ENCODE data around the gene EMSY. TPM values are rescaled to one million over a fixed set of nuclear protein-coding genes. Genes with fewer than 3 reads are reported as not detected.

Gene EMSY
- total and polyA plus RNA-seq, 2 donors (not counting 1 experiment from before 2014, with no cell fraction given), result 27.4 to 59.7 TPM

GRCh38 chr11:76506833-76507232 is 62.0 kb downstream of the EMSY start:
- Histone ChIP-seq H3K4me3 (ENCODE audit: control extremely low read depth in 1 of 5, extremely low read depth in 1 of 5, insufficient read depth in 1 of 5, low read depth in 2 of 5, low read length in 4 of 5) (no peak overlapping the region), H3K4me2 (replicated peaks; ENCODE audit: low read depth, low read length, poor library complexity, severe bottlenecking) (no peak overlapping the region), H3K9ac (ENCODE audit: low read length) (no peak overlapping the region), H3K9me3 (ENCODE audit: control extremely low read depth in 1 of 3, control insufficient read depth in 2 of 3, insufficient read depth in 1 of 3, low read length in 2 of 3) (no peaks in the 10 kb centered on the region), H3K79me2 (ENCODE audit: control insufficient read depth, insufficient read depth, low read length) (no peaks in the 10 kb centered on the region), H4K20me1 (ENCODE audit: control insufficient read depth, insufficient read depth, low read length, poor library complexity, severe bottlenecking) (no peaks in the 10 kb centered on the region), H3K27me3 (replicated peaks in 1 of 4; ENCODE audit: control extremely low read depth in 1 of 4, control insufficient read depth in 3 of 4, insufficient read depth in 4 of 4, low read length in 3 of 4) (no peaks in the 10 kb centered on the region), H3K4me1 (ENCODE audit: control insufficient read depth in 2 of 2, insufficient read depth in 2 of 2, low read length in 2 of 2) (no peaks in the 10 kb centered on the region), H3K27ac (ENCODE audit: low read length in 2 of 2) (no peak overlapping the region), H3K36me3 (replicated peaks in 1 of 2; ENCODE audit: control extremely low read depth in 1 of 2, control insufficient read depth in 1 of 2, extremely low read depth in 1 of 2, insufficient read depth in 2 of 2, low read length in 1 of 2) (peaks cover 0 to 4% of the 10 kb centered on the region in 2 experiments), H2AFZ (ENCODE audit: insufficient read depth, low read depth, low read length, poor library complexity, severe bottlenecking) (no peak overlapping the region)
- H3K9me3 Mint-ChIP-seq (ENCODE audit: insufficient read depth), result no peaks in the 10 kb centered on the region
- H3K27me3 Mint-ChIP-seq, result no peaks in the 10 kb centered on the region
- no peak overlapping the region for H3K27ac Mint-ChIP-seq
- H3K4me1 Mint-ChIP-seq, result peaks cover 3% of the 10 kb centered on the region
- intact Hi-C loops (cut with micrococcal nuclease), result no loop called here
- no peak overlapping the region for H3K4me3 Mint-ChIP-seq
- WGBS (ENCODE audit: insufficient coverage), result no CpG with 5 or more reads among the region's 2 CpGs
- ATAC-seq (ENCODE audit: low read depth) (no peak), DNase-seq (no peak)
- ChIA-PET CTCF (no interaction called here), POLR2A (no interaction called here)
- TF ChIP-seq EZH2 (IDR thresholded peaks at IDR 0.05; ENCODE audit: borderline replicate concordance, insufficient read depth, low read depth, low read length, poor library complexity, severe bottlenecking), result no peak
- TF ChIP-seq CTCF (IDR thresholded peaks at IDR 0.05), result no peak

GRCh38 chr11:76510060-76511047 is 65.5 kb downstream of the EMSY start:
- CTCF ChIA-PET, result interaction anchor here (0.6 kb wide), 1 partner anchor 86 kb away, joined by 4 read pairs; no protein-coding TSS in a partner anchor
- 100% methylated on average over 4 of the region's 5 CpGs for WGBS (ENCODE audit: insufficient coverage)
- H3K4me3 Mint-ChIP-seq, result no peak overlapping the region

More at GRCh38 chr11:76510060-76511047, 65.5 kb downstream of the EMSY start:
- Histone ChIP-seq H3K9ac (ENCODE audit: low read length) (no peak overlapping the region), H3K27ac (ENCODE audit: low read length in 2 of 2) (no peak overlapping the region), H3K27me3 (replicated peaks in 1 of 4; ENCODE audit: control extremely low read depth in 1 of 4, control insufficient read depth in 3 of 4, insufficient read depth in 4 of 4, low read length in 3 of 4) (no peaks in the 10 kb centered on the region), H3K36me3 (replicated peaks in 1 of 2; ENCODE audit: control extremely low read depth in 1 of 2, control insufficient read depth in 1 of 2, extremely low read depth in 1 of 2, insufficient read depth in 2 of 2, low read length in 1 of 2) (peaks cover 0 to 2% of the 10 kb centered on the region in 2 experiments), H3K4me2 (replicated peaks; ENCODE audit: low read depth, low read length, poor library complexity, severe bottlenecking) (no peak overlapping the region), H3K79me2 (ENCODE audit: control insufficient read depth, insufficient read depth, low read length) (no peaks in the 10 kb centered on the region), H3K4me3 (ENCODE audit: control extremely low read depth in 1 of 5, extremely low read depth in 1 of 5, insufficient read depth in 1 of 5, low read depth in 2 of 5, low read length in 4 of 5) (no peak overlapping the region), H4K20me1 (ENCODE audit: control insufficient read depth, insufficient read depth, low read length, poor library complexity, severe bottlenecking) (no peaks in the 10 kb centered on the region), H3K4me1 (ENCODE audit: control insufficient read depth in 2 of 2, insufficient read depth in 2 of 2, low read length in 2 of 2) (no peaks in the 10 kb centered on the region), H2AFZ (ENCODE audit: insufficient read depth, low read depth, low read length, poor library complexity, severe bottlenecking) (no peak overlapping the region), H3K9me3 (ENCODE audit: control extremely low read depth in 1 of 3, control insufficient read depth in 2 of 3, insufficient read depth in 1 of 3, low read length in 2 of 3) (no peaks in the 10 kb centered on the region)
- no peak for TF ChIP-seq CTCF (IDR thresholded peaks at IDR 0.05)
- TF ChIP-seq EZH2 (IDR thresholded peaks at IDR 0.05; ENCODE audit: borderline replicate concordance, insufficient read depth, low read depth, low read length, poor library complexity, severe bottlenecking), result no peak
- POLR2A ChIA-PET, result no interaction called here
- H3K9me3 Mint-ChIP-seq (ENCODE audit: insufficient read depth), result no peaks in the 10 kb centered on the region
- intact Hi-C loops (cut with micrococcal nuclease), result loop anchor here (5.0 kb wide), 1 partner anchor 303 kb away; the partner anchor contains the start of gene WNT11
- peaks cover 3% of the 10 kb centered on the region for H3K4me1 Mint-ChIP-seq
- ATAC-seq (ENCODE audit: low read depth) (no peak), DNase-seq (no peak)
- no peak overlapping the region for H3K27ac Mint-ChIP-seq
- H3K27me3 Mint-ChIP-seq, result no peaks in the 10 kb centered on the region
